ENCODE measurements around the gene ARHGEF33.

GRCh38 chr2:38887347-38887746 lies 2.3 kb upstream of the ARHGEF33 start:
- TF ChIP-seq SUZ12 (IDR thresholded peaks at IDR 0.05) (no peak), TARDBP (IDR thresholded peaks at IDR 0.05) (no peak), FOXK2 (IDR thresholded peaks at IDR 0.05) (no peak), FOXM1 (IDR thresholded peaks at IDR 0.05; ENCODE audit: borderline replicate concordance) (no peak), BHLHE40 (IDR thresholded peaks at IDR 0.05; ENCODE audit: borderline replicate concordance) (no peak), SP1 (IDR thresholded peaks at IDR 0.05) (no peak), ELF4 (IDR thresholded peaks at IDR 0.05) (no peak), HDGF (IDR thresholded peaks at IDR 0.05; ENCODE audit: borderline replicate concordance) (no peak), L3MBTL2 (conservative IDR thresholded peaks at IDR 0.05) (no peak), LEF1 (IDR thresholded peaks at IDR 0.05; ENCODE audit: borderline replicate concordance) (no peak)
- TF ChIP-seq, protein P1, sequence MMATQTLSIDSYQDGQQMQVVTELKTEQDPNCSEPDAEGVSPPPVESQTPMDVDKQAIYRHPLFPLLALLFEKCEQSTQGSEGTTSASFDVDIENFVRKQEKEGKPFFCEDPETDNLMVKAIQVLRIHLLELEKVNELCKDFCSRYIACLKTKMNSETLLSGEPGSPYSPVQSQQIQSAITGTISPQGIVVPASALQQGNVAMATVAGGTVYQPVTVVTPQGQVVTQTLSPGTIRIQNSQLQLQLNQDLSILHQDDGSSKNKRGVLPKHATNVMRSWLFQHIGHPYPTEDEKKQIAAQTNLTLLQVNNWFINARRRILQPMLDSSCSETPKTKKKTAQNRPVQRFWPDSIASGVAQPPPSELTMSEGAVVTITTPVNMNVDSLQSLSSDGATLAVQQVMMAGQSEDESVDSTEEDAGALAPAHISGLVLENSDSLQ (IDR thresholded peaks at IDR 0.05) = no peak

Data from HEK293T (cell line).